Smooth muscle cell (in vitro differentiated cells): Measurements from ENCODE around the gene INPP1. TPM values are rescaled to one million over a fixed set of nuclear protein-coding genes. Genes with fewer than 3 reads are reported as not detected.

Source experiments
- DNase-seq: peaks from one replicate; lab custom pipeline; 2025; ENCODE audit not compliant: unreplicated experiment; lab: John Stamatoyannopoulos, UW
- H2AFZ ChIP-seq: fragments of 200-600 bp; sonication (generic); 2 replicates; pipeline ENCODE4 v1.6.0; 2016; ENCODE audit warnings: antibody characterized with exemption, low read depth, mild to moderate bottlenecking
- H3F3A ChIP-seq: fragments of 200-600 bp; sonication (generic); 2 replicates; pipeline ENCODE4 v1.6.0; 2017; ENCODE audit warnings: antibody characterized with exemption, low read depth
- H3K27ac ChIP-seq: fragments of 200-600 bp; sonication (generic); 2 replicates; pipeline ENCODE4 v1.5.1; 2016; ENCODE audit warnings: low read depth, mild to moderate bottlenecking
- H3K27me3 ChIP-seq: fragments of 200-600 bp; sonication (generic); 2 replicates; pipeline ENCODE4 v1.6.1; 2016; ENCODE audit warnings: low read depth, mild to moderate bottlenecking
- H3K36me3 ChIP-seq: fragments of 200-600 bp; sonication (generic); 2 replicates; pipeline ENCODE4 v1.5.1; 2016; ENCODE audit warnings: low read depth
- H3K4me1 ChIP-seq: fragments of 200-600 bp; sonication (generic); 2 replicates; pipeline ENCODE4 v1.5.1; 2016; ENCODE audit warnings: low read depth
- H3K4me2 ChIP-seq: fragments of 200-600 bp; sonication (generic); 2 replicates; pipeline ENCODE4 v1.6.0; 2016; ENCODE audit warnings: mild to moderate bottlenecking
- H3K4me3 ChIP-seq: fragments of 200-600 bp; sonication (generic); 2 replicates; pipeline ENCODE4 v1.5.1; 2016; ENCODE audit warnings: mild to moderate bottlenecking
- H3K79me2 ChIP-seq: fragments of 200-600 bp; sonication (generic); 2 replicates; pipeline ENCODE4 v1.6.0; 2016; ENCODE audit warnings: low read depth, mild to moderate bottlenecking
- H3K9ac ChIP-seq: fragments of 200-600 bp; sonication (generic); 2 replicates; pipeline ENCODE4 v1.6.0; 2016; ENCODE audit warnings: low read depth
- H3K9me3 ChIP-seq: fragments of 200-600 bp; sonication (generic); replicated peaks from 2 replicates; pipeline ENCODE4 v1.5.1; 2016; ENCODE audit warnings: low read depth
- H4K20me1 ChIP-seq: fragments of 200-600 bp; sonication (generic); 2 replicates; pipeline ENCODE4 v1.6.0; 2016; ENCODE audit warnings: low read depth
- CTCF ChIP-seq: fragments of 200-600 bp; sonication (generic); IDR thresholded peaks from 2 replicates; pipeline ENCODE4 v1.5.1; 2017; ENCODE audit warnings: borderline replicate concordance, mild to moderate bottlenecking, antibody characterized with exemption; ENCODE audit not compliant: insufficient read depth, poor library complexity, severe bottlenecking
- WGBS: methylation state at CpG from one replicate; pipeline ENCODE4 v1.1.7; 2016; ENCODE audit warnings: low lambda C conversion rate; 5-methylcytosine and 5-hydroxymethylcytosine counted together
- polyA plus RNA-seq: library from polyadenylated mRNA; unstranded; fragments of >200 nt; fragmentation: Nextera tagmentation; extraction: Ambion mirVana; gene quantifications from 2 replicates; pipeline ENCODE4 v1.2.1, GENCODE V29; 2016
- total RNA-seq: library from RNA; depleted of rRNA; stranded (reverse); fragments of >200 nt; gene quantifications from 2 replicates; pipeline ENCODE4 v1.2.3, GENCODE V29; 2014

Gene INPP1
- total and polyA plus RNA-seq, 2 experiments from 2014 or later: 4.5 to 14.3 TPM

- Histone ChIP-seq H3K79me2 (no peaks in the 10 kb centered on the region), H3K4me2 (no peak overlapping the region), H3K4me3 (no peak overlapping the region), H3K36me3 (peaks cover under 1% of the 10 kb centered on the region), H2AFZ (no peak overlapping the region), H3K4me1 (no peaks in the 10 kb centered on the region), H3K27me3 (no peaks in the 10 kb centered on the region), H3F3A (no peaks in the 10 kb centered on the region), H3K9ac (no peak overlapping the region), H3K27ac (no peak overlapping the region), H4K20me1 (no peaks in the 10 kb centered on the region), H3K9me3 (no peaks in the 10 kb centered on the region)
- TF ChIP-seq CTCF: no peak
- WGBS: 98% methylated on average over 19 of the region's 19 CpGs
- DNase-seq: no peak
Measured at GRCh38 chr2:190365499-190366204, 22.3 kb downstream of the INPP1 start.

- no peaks in the 10 kb centered on the region for H3K4me1 ChIP-seq
- H2AFZ ChIP-seq: no peak overlapping the region
- H3K27me3 ChIP-seq: no peaks in the 10 kb centered on the region
- H3K79me2 ChIP-seq: no peaks in the 10 kb centered on the region
- H3F3A ChIP-seq: no peaks in the 10 kb centered on the region
- no peak for DNase-seq
- no peaks in the 10 kb centered on the region for H3K36me3 ChIP-seq
- no peak overlapping the region for H3K27ac ChIP-seq
- no peak overlapping the region for H3K4me2 ChIP-seq
- H3K9me3 ChIP-seq: no peaks in the 10 kb centered on the region
- no peak overlapping the region for H3K4me3 ChIP-seq
- 95% methylated on average over 11 of the region's 11 CpGs for WGBS
- no peaks in the 10 kb centered on the region for H4K20me1 ChIP-seq
- TF ChIP-seq CTCF: no peak
- no peak overlapping the region for H3K9ac ChIP-seq
Measured at GRCh38 chr2:190366248-190366753, 22.9 kb downstream of the INPP1 start.

GRCh38 chr2:190367091-190367490 lies 23.7 kb downstream of the INPP1 start:
- H3K4me3 ChIP-seq: no peak overlapping the region
- H3K27me3 ChIP-seq: no peaks in the 10 kb centered on the region
- H3K9me3 ChIP-seq: no peaks in the 10 kb centered on the region
- no peaks in the 10 kb centered on the region for H3K36me3 ChIP-seq
- H3K9ac ChIP-seq: no peak overlapping the region
- H3F3A ChIP-seq: no peaks in the 10 kb centered on the region
- no peaks in the 10 kb centered on the region for H4K20me1 ChIP-seq
- H2AFZ ChIP-seq: no peak overlapping the region
- no peaks in the 10 kb centered on the region for H3K4me1 ChIP-seq
- TF ChIP-seq CTCF: no peak
- no peak overlapping the region for H3K27ac ChIP-seq
- no peaks in the 10 kb centered on the region for H3K79me2 ChIP-seq
- DNase-seq: no peak
- 99% methylated on average over 4 of the region's 4 CpGs for WGBS
- H3K4me2 ChIP-seq: no peak overlapping the region

GRCh38 chr2:190369635-190370034 lies 26.2 kb downstream of the INPP1 start:
- Histone ChIP-seq H3K79me2 (no peaks in the 10 kb centered on the region), H2AFZ (no peak overlapping the region), H3K9ac (no peak overlapping the region), H3K27me3 (no peaks in the 10 kb centered on the region), H3K4me1 (no peaks in the 10 kb centered on the region), H4K20me1 (no peaks in the 10 kb centered on the region), H3F3A (no peaks in the 10 kb centered on the region), H3K9me3 (no peaks in the 10 kb centered on the region), H3K4me3 (no peak overlapping the region), H3K27ac (no peak overlapping the region), H3K4me2 (no peak overlapping the region), H3K36me3 (no peaks in the 10 kb centered on the region)
- WGBS: 96% methylated on average over 2 of the region's 2 CpGs
- no peak for TF ChIP-seq CTCF
- no peak for DNase-seq
